ENCODE measurements around the gene CAPN3.
"Not testable (repeated sequence)": the region's sequence is repeated elsewhere in the genome, so short reads cannot be mapped to it uniquely, and the experiment has no call there.

The CAPN3 gene

DNA sequence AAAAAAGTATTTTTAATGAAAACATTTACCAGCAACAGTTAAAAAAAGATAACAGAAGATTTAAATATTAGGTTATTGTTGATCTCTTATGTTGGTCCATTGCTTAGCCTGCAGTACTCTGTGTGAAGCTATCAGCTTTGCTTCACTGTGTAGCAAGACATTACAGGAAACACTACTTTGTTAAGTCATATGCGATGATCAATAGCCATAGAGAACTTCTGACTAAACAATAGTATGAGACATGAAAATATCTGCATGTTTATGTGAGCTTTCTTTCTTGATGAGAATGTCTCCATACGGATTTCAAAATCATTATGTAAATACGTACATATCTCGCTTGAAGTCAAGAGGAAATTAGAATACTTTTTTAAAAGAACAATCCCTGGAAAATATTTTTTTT is 27.0 kb upstream of the CAPN3 start:
- no peaks in the 10 kb centered on the region for H3K4me1 ChIP-seq (ENCODE audit: low read length)
- no peak overlapping the region for H3K27ac ChIP-seq (ENCODE audit: low read length)
- H3K36me3 ChIP-seq (replicated peaks; ENCODE audit: insufficient read depth, low read length), result no peaks in the 10 kb centered on the region
- H3K9ac ChIP-seq (ENCODE audit: low read length), result no peak overlapping the region
- H3K4me3 ChIP-seq (ENCODE audit: low read length), result no peak overlapping the region
- H3K4me2 ChIP-seq (ENCODE audit: low read depth, low read length), result no peak overlapping the region
- no peaks in the 10 kb centered on the region for H3F3A ChIP-seq (ENCODE audit: insufficient read depth, low read length)
- H3K79me2 ChIP-seq (ENCODE audit: low read length), result no peaks in the 10 kb centered on the region
- TF ChIP-seq EZH2 (optimal IDR thresholded peaks at IDR 0.05; ENCODE audit: low read depth, low read length) (no peak), EZH2phosphoT487 (IDR thresholded peaks at IDR 0.05; ENCODE audit: low read length) (no peak)
- TF ChIP-seq, protein P1, sequence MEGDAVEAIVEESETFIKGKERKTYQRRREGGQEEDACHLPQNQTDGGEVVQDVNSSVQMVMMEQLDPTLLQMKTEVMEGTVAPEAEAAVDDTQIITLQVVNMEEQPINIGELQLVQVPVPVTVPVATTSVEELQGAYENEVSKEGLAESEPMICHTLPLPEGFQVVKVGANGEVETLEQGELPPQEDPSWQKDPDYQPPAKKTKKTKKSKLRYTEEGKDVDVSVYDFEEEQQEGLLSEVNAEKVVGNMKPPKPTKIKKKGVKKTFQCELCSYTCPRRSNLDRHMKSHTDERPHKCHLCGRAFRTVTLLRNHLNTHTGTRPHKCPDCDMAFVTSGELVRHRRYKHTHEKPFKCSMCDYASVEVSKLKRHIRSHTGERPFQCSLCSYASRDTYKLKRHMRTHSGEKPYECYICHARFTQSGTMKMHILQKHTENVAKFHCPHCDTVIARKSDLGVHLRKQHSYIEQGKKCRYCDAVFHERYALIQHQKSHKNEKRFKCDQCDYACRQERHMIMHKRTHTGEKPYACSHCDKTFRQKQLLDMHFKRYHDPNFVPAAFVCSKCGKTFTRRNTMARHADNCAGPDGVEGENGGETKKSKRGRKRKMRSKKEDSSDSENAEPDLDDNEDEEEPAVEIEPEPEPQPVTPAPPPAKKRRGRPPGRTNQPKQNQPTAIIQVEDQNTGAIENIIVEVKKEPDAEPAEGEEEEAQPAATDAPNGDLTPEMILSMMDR (IDR thresholded peaks at IDR 0.05; ENCODE audit: low read length), result no peak
- H3K9me3 ChIP-seq (replicated peaks; ENCODE audit: insufficient read depth, low read length), result no peaks in the 10 kb centered on the region
- DNase-seq, result no peak
- H4K20me1 ChIP-seq (ENCODE audit: insufficient read depth, low read length), result no peaks in the 10 kb centered on the region
- no peaks in the 10 kb centered on the region for H3K9me2 ChIP-seq (replicated peaks; ENCODE audit: insufficient read depth, low read length)
- H3K27me3 ChIP-seq (replicated peaks; ENCODE audit: insufficient read depth, low read length), result no peaks in the 10 kb centered on the region
- no peak overlapping the region for H2AFZ ChIP-seq (ENCODE audit: low read length)

DNA sequence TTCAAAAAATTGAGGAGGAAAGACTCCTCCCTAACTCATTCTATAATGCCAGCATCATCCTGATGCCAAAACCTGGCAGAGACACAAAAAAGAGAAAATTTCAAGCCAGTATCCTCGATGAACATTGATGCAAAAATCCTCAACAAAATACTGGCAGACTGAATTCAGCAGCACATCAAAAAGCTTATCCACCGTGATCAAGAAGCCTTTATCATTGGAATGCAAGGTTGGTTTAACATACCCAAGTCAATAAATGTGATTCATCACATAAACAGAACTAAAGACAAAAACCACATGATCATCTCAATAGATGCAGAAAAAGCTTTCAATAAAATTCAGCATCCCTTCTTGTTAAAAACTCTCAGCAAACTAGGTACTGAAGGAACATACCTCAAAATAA is 24.2 kb upstream of the CAPN3 start:
- Histone ChIP-seq H3K9me3 (replicated peaks; ENCODE audit: insufficient read depth, low read length) (no peaks in the 10 kb centered on the region), H2AFZ (ENCODE audit: low read length) (no peak overlapping the region), H4K20me1 (ENCODE audit: insufficient read depth, low read length) (no peaks in the 10 kb centered on the region), H3K4me1 (ENCODE audit: low read length) (no peaks in the 10 kb centered on the region), H3K79me2 (ENCODE audit: low read length) (no peaks in the 10 kb centered on the region), H3K4me2 (ENCODE audit: low read depth, low read length) (no peak overlapping the region), H3K9ac (ENCODE audit: low read length) (no peak overlapping the region), H3K27me3 (replicated peaks; ENCODE audit: insufficient read depth, low read length) (no peaks in the 10 kb centered on the region), H3K9me2 (replicated peaks; ENCODE audit: insufficient read depth, low read length) (no peaks in the 10 kb centered on the region), H3F3A (ENCODE audit: insufficient read depth, low read length) (no peaks in the 10 kb centered on the region), H3K4me3 (ENCODE audit: low read length) (no peak overlapping the region), H3K36me3 (replicated peaks; ENCODE audit: insufficient read depth, low read length) (no peaks in the 10 kb centered on the region), H3K27ac (ENCODE audit: low read length) (no peak overlapping the region)
- TF ChIP-seq, protein P1 (IDR thresholded peaks at IDR 0.05; ENCODE audit: low read length), result no peak
- TF ChIP-seq EZH2 (optimal IDR thresholded peaks at IDR 0.05; ENCODE audit: low read depth, low read length), result no peak
- TF ChIP-seq EZH2phosphoT487 (IDR thresholded peaks at IDR 0.05; ENCODE audit: low read length), result no peak
- no peak for DNase-seq

DNA sequence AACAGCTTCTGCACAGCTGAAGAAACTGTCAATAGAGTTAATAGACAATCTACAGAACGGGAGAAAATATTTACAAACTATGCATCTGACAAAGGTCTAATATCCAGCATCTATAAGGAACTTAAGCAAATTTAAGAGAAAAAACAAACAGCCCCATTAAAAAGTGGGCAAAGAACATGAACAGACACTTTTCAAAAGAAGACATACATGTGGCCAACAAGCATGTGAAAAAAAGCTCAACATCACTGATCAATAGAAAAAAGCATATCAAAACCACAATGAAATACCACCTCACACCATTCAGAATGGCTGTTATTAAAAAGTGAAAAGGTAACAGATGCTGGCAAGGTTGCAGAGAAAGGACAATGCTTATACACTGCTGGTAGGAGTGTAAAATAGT is 22.7 kb upstream of the CAPN3 start:
- H3K36me3 ChIP-seq (replicated peaks; ENCODE audit: insufficient read depth, low read length); H3K4me1 ChIP-seq (ENCODE audit: low read length); H3K79me2 ChIP-seq (ENCODE audit: low read length); H3K27me3 ChIP-seq (replicated peaks; ENCODE audit: insufficient read depth, low read length); DNase-seq; H4K20me1 ChIP-seq (ENCODE audit: insufficient read depth, low read length); H3F3A ChIP-seq (ENCODE audit: insufficient read depth, low read length); H3K4me2 ChIP-seq (ENCODE audit: low read depth, low read length); H3K4me3 ChIP-seq (ENCODE audit: low read length); H3K9ac ChIP-seq (ENCODE audit: low read length); H3K9me3 ChIP-seq (replicated peaks; ENCODE audit: insufficient read depth, low read length); H2AFZ ChIP-seq (ENCODE audit: low read length); H3K9me2 ChIP-seq (replicated peaks; ENCODE audit: insufficient read depth, low read length); H3K27ac ChIP-seq (ENCODE audit: low read length): not testable (repeated sequence)

DNA sequence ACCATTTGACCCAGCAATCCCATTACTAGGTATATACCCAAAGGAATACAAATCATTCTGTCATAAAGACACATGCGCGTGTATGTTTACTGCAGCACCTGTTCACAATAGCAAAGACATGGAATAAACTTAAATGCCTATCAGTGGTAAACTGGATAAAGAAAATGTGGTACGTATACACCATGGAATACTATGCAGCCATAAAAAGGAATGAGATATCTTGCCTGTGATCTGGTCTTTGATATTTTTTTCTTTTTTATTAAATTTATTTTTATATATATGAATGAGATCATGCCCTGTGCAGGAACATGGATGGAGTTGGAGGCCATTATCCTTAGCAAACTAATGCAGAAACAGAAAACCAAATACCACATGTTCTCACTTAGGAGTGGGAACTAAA is 22.2 kb upstream of the CAPN3 start:
- not testable (repeated sequence) for H3K4me1 ChIP-seq (ENCODE audit: low read length); H3F3A ChIP-seq (ENCODE audit: insufficient read depth, low read length); H3K4me2 ChIP-seq (ENCODE audit: low read depth, low read length); H3K9ac ChIP-seq (ENCODE audit: low read length); H3K4me3 ChIP-seq (ENCODE audit: low read length); DNase-seq; H3K9me2 ChIP-seq (replicated peaks; ENCODE audit: insufficient read depth, low read length); H2AFZ ChIP-seq (ENCODE audit: low read length); H3K79me2 ChIP-seq (ENCODE audit: low read length); H4K20me1 ChIP-seq (ENCODE audit: insufficient read depth, low read length); H3K9me3 ChIP-seq (replicated peaks; ENCODE audit: insufficient read depth, low read length); H3K27ac ChIP-seq (ENCODE audit: low read length); H3K36me3 ChIP-seq (replicated peaks; ENCODE audit: insufficient read depth, low read length); H3K27me3 ChIP-seq (replicated peaks; ENCODE audit: insufficient read depth, low read length)

Measured in MM.1S (cell line).